Thyroid gland (tissue), 4 donors: ENCODE results near the gene DDX19B. TPM values are rescaled to one million over a fixed set of nuclear protein-coding genes. Genes with fewer than 3 reads are reported as not detected.
"Not testable (repeated sequence)": the region's sequence is repeated elsewhere in the genome, so short reads cannot be mapped to it uniquely, and the experiment has no call there.

Source experiments
- DNase-seq, 2 donors: peaks; one replicate each; pipeline ENCODE4 v3.0.0-alpha.2; 2019
- H3K27ac ChIP-seq, 3 donors: fragments of 200-600 bp; sonication (generic); 1 replicate in 2 of 3; 2 replicates in 1 of 3; pipeline ENCODE4 v1.5.1; 2016 to 2019; ENCODE audit warnings: mild to moderate bottlenecking in 1 of 3, moderate library complexity in 1 of 3
- H3K27me3 ChIP-seq: fragments of 200-600 bp; sonication (generic); one replicate; pipeline ENCODE4 v1.5.1; 2019
- H3K36me3 ChIP-seq, 2 donors: fragments of 200-600 bp; sonication (generic); one replicate each; pipeline ENCODE4 v1.5.1; 2016 to 2019
- H3K4me1 ChIP-seq, 2 donors: fragments of 200-600 bp; sonication (generic); one replicate each; pipeline ENCODE4 v1.5.1; 2017 to 2019
- H3K4me3 ChIP-seq, 3 donors: fragments of 200-600 bp; sonication (generic); replicated peaks in 1 of 3; 1 replicate in 2 of 3; 2 replicates in 1 of 3; pipeline ENCODE4 v1.5.1; 2016; ENCODE audit warnings: mild to moderate bottlenecking in 1 of 3
- H3K9me3 ChIP-seq: fragments of 200-600 bp; sonication (generic); one replicate; pipeline ENCODE4 v1.5.1; 2017
- POLR2A ChIP-seq, 2 donors: fragments of 450-650 bp; IDR thresholded peaks; one replicate each; pipeline ENCODE4 v1.6.1; 2017; ENCODE audit warnings: antibody characterized with exemption in 2 of 2, mild to moderate bottlenecking in 2 of 2, moderate library complexity in 1 of 2
- WGBS, 2 donors: methylation state at CpG; one replicate each; pipeline ENCODE4 v1.1.5; 2017; 5-methylcytosine and 5-hydroxymethylcytosine counted together
- intact Hi-C: fragments of 100-400 bp; cut with DNase I; formaldehyde crosslinking; loops from one replicate; pipeline ENCODE4 v1.15.1; 2023
- total RNA-seq, 4 donors: library from RNA; depleted of rRNA; stranded (reverse); fragments of >200 nt; gene quantifications; one replicate each; pipeline ENCODE4 v1.2.3, GENCODE V29; 2016
- TF ChIP-seq, protein P1 (sequence below), 6 experiments: fragments of 200-600 bp in 3 of 6; fragments of 450-650 bp in 3 of 6; sonication (generic) in 3 of 6; IDR thresholded peaks; one replicate each; pipeline ENCODE4 v1.5.1; 2016 to 2019; ENCODE audit warnings: antibody characterized with exemption in 6 of 6, mild to moderate bottlenecking in 2 of 6, inconsistent platforms in 1 of 6, moderate library complexity in 1 of 6

Gene DDX19B
- total RNA-seq, 4 donors from 2014 or later, result 35.8 to 53.6 (median 44.9) TPM

DNA sequence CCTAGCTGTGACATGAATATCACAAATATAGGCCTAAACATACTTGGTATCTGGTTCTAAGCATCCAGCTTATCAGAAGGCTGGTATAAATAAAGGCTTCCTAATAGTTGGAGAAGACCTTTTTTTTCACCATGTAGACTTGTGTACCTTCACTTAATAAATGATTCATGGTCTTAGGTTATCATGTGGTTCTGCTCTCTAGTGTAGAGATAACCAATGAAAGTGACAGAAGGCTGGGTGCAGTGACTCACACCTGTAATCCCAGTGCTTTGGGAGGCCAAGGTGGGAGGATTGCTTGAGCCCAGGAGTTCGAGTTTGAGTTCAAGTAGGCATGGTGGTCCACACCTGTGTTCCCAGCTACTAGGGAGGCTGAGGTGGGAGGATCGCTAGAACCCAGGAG is 50.8 kb downstream of the DDX19B start:
- no peak for DNase-seq
- intact Hi-C loops, result no loop called here
- Histone ChIP-seq H3K27ac (no peak overlapping the region), H3K9me3 (no peaks in the 10 kb centered on the region), H3K4me1 (peaks cover 16 to 17% of the 10 kb centered on the region in 2 donors), H3K27me3 (no peaks in the 10 kb centered on the region), H3K4me3 (no peak overlapping the region), H3K36me3 (peaks cover 16 to 26% of the 10 kb centered on the region in 2 donors)
- no peak for TF ChIP-seq POLR2A (IDR thresholded peaks at IDR 0.05)
- TF ChIP-seq, protein P1, sequence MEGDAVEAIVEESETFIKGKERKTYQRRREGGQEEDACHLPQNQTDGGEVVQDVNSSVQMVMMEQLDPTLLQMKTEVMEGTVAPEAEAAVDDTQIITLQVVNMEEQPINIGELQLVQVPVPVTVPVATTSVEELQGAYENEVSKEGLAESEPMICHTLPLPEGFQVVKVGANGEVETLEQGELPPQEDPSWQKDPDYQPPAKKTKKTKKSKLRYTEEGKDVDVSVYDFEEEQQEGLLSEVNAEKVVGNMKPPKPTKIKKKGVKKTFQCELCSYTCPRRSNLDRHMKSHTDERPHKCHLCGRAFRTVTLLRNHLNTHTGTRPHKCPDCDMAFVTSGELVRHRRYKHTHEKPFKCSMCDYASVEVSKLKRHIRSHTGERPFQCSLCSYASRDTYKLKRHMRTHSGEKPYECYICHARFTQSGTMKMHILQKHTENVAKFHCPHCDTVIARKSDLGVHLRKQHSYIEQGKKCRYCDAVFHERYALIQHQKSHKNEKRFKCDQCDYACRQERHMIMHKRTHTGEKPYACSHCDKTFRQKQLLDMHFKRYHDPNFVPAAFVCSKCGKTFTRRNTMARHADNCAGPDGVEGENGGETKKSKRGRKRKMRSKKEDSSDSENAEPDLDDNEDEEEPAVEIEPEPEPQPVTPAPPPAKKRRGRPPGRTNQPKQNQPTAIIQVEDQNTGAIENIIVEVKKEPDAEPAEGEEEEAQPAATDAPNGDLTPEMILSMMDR (IDR thresholded peaks at IDR 0.05), result no peak
- 86 to 90% methylated on average over 2 of the region's 2 CpGs for WGBS, 2 donors

DNA sequence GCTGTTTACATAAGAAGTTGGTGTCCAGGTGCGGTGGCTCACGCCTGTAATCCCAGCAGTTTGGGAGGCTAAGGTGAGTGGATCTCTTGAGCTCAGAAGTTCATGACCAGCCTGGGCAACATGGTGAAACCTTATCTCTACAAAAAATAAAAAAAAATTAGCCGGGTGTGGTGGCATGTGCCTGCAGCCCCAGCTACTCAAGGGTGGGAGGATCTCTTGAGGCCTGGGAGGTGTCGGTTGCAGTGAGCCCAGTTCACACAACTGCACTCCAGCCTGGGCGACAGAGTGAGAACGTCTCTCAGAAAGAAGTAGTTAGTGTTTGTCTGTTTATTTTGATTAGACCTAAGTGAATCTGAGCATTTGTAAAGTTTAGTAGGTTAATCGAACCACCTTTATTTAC is 60.6 kb downstream of the DDX19B start:
- Histone ChIP-seq H3K4me1 (no peaks in the 10 kb centered on the region), H3K27ac (no peak overlapping the region), H3K27me3 (no peaks in the 10 kb centered on the region), H3K36me3 (peaks cover 86 to 89% of the 10 kb centered on the region in 2 donors), H3K4me3 (no peak overlapping the region), H3K9me3 (no peaks in the 10 kb centered on the region)
- intact Hi-C loops, result no loop called here
- DNase-seq, result no peak
- TF ChIP-seq, protein P1 (IDR thresholded peaks at IDR 0.05), result no peak
- TF ChIP-seq POLR2A (IDR thresholded peaks at IDR 0.05), result no peak
- 93 to 97% methylated on average over 7 of the region's 7 CpGs for WGBS, 2 donors

DNA sequence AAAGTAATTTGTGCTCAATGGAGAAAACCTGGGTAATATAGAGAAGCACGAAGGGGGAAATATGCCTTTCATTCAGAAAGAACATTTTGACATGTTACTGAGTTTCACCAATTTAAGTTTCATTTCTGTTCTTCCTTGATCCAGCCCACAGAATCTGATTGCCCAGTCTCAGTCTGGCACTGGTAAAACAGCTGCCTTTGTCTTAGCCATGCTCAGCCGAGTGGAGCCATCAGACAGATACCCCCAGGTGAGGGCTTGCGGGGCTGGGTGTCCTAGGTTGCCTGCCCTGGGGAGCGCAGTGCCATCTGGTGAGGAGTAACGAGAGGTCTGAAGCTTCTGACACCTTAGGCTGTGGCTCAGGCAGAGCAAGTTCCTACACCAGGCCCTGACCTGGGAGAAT is 65.4 kb downstream of the DDX19B start:
- no peak overlapping the region for H3K27ac ChIP-seq
- H3K27me3 ChIP-seq, result no peaks in the 10 kb centered on the region
- TF ChIP-seq, protein P1 (IDR thresholded peaks at IDR 0.05), result no peak
- no peak for TF ChIP-seq POLR2A (IDR thresholded peaks at IDR 0.05)
- intact Hi-C loops, result no loop called here
- H3K9me3 ChIP-seq, result no peaks in the 10 kb centered on the region
- H3K4me1 ChIP-seq, result no peaks in the 10 kb centered on the region
- peaks cover 75 to 86% of the 10 kb centered on the region in 2 donors for H3K36me3 ChIP-seq
- no peak for DNase-seq
- H3K4me3 ChIP-seq, result no peak overlapping the region
- WGBS, 2 donors, result 88 to 96% methylated on average over 5 of the region's 5 CpGs

DNA sequence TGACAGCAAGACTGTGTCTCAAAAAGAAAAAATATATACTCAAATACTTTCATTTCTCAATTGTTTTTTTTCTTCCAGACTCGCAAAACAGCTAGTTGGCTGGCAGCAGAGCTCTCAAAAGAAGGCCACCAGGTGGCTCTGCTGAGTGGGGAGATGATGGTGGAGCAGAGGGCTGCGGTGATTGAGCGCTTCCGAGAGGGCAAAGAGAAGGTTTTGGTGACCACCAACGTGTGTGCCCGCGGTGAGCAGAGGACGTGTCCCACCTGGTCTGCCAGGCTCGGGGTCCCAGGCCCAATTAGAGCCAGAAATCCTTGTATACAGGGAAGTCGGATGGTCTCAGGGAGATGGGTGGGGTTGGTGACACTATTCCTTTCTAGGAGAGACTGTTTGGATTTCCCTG is 71.2 kb downstream of the DDX19B start:
- peaks cover 41 to 76% of the 10 kb centered on the region in 2 donors for H3K36me3 ChIP-seq
- H3K4me3 ChIP-seq, H3K27me3 ChIP-seq, intact Hi-C loops, H3K4me1 ChIP-seq, H3K9me3 ChIP-seq, H3K27ac ChIP-seq: not testable (repeated sequence)
- DNase-seq, result peak in 1 of 2 donors; percentile 30
- TF ChIP-seq, protein P1 (IDR thresholded peaks at IDR 0.05), result peak in 5 of 6 experiments; percentile 15 to 63 (median 44)
- WGBS, 2 donors, result 63 to 65% methylated on average over 10 of the region's 10 CpGs

DNA sequence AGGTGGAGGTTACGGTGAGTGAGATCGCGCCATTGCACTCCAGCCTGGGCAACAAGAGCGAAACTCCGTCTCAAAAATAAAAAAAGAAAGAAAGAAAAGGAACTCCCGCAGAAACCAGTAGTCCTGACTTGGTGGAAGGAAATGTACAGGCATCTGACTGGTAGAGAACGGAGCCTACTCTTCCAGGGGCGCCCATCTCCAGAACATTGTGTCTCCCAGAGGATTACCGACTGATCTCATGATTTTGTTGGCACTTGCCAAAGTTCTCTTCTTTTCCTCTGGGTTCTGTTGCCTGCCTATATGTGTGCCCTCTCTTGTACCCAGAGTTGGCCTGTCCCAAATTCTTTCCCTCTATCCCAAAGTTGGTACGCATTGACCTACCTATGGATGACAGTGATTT is 71.9 kb downstream of the DDX19B start:
- 91 to 95% methylated on average over 10 of the region's 10 CpGs for WGBS, 2 donors
- no peak for DNase-seq
- no peaks in the 10 kb centered on the region for H3K4me1 ChIP-seq
- intact Hi-C loops, result no loop called here
- peaks cover 38 to 73% of the 10 kb centered on the region in 2 donors for H3K36me3 ChIP-seq
- no peak overlapping the region for H3K4me3 ChIP-seq
- no peak overlapping the region for H3K27ac ChIP-seq
- TF ChIP-seq POLR2A (IDR thresholded peaks at IDR 0.05), result no peak
- TF ChIP-seq, protein P1 (IDR thresholded peaks at IDR 0.05), result no peak
- no peaks in the 10 kb centered on the region for H3K9me3 ChIP-seq
- H3K27me3 ChIP-seq, result no peaks in the 10 kb centered on the region
